GM19324 (cell line): ENCODE measurements around the gene WIZ.
A peak's percentile ranks its signal among the peaks of the same experiment; 100 is the strongest.

Source experiments
- ATAC-seq: cut with Tn5 transposase; IDR thresholded peaks from one replicate; pipeline ENCODE4 v1.9.1; 2021; ENCODE audit warnings: mild to moderate bottlenecking, moderate library complexity; ENCODE audit not compliant: unreplicated experiment, low FRiP score

WIZ gene

GRCh38 chr19:15432629-15433518 is 16.9 kb downstream of the WIZ start:
- ATAC-seq = peak; percentile 78

- no peak for ATAC-seq
Observed at GRCh38 chr19:15432018-15432494, 17.7 kb downstream of the WIZ start.

- ATAC-seq = no peak
Observed at GRCh38 chr19:15431396-15432017, 18.2 kb downstream of the WIZ start.

- no peak for ATAC-seq
Observed at GRCh38 chr19:15430526-15431120, 19.1 kb downstream of the WIZ start.

GRCh38 chr19:15429825-15430467 is 19.8 kb downstream of the WIZ start:
- ATAC-seq = no peak

GRCh38 chr19:15428956-15429824 is 20.6 kb downstream of the WIZ start:
- ATAC-seq = no peak

GRCh38 chr19:15427991-15428471 is 21.7 kb downstream of the WIZ start:
- ATAC-seq = no peak

GRCh38 chr19:15427350-15427700 is 22.4 kb downstream of the WIZ start:
- ATAC-seq = no peak

- no peak for ATAC-seq
Observed at GRCh38 chr19:15426485-15427349, 23.0 kb downstream of the WIZ start.

- ATAC-seq = no peak
Observed at GRCh38 chr19:15425321-15425950, 24.3 kb downstream of the WIZ start.

- no peak for ATAC-seq
Observed at GRCh38 chr19:15424692-15425272, 25.0 kb downstream of the WIZ start.

GRCh38 chr19:15424121-15424520 is 25.6 kb downstream of the WIZ start:
- no peak for ATAC-seq

GRCh38 chr19:15423130-15423529 is 26.6 kb downstream of the WIZ start:
- no peak for ATAC-seq

- ATAC-seq = no peak
Observed at GRCh38 chr19:15422296-15423075, 27.3 kb downstream of the WIZ start.

GRCh38 chr19:15421721-15422260 is 28.0 kb downstream of the WIZ start:
- no peak for ATAC-seq

GRCh38 chr19:15421136-15421695 is 28.5 kb downstream of the WIZ start:
- ATAC-seq = no peak
